HG03039 (cell line): ENCODE measurements around the gene ZNF460.

Source experiments
- ATAC-seq: cut with Tn5 transposase; IDR thresholded peaks from one replicate; pipeline ENCODE4 v1.9.1; 2021; ENCODE audit warnings: mild to moderate bottlenecking, moderate library complexity; ENCODE audit not compliant: unreplicated experiment

ZNF460 gene

GRCh38 chr19:57279418-57280164 lies 694 bp upstream of the ZNF460 start:
- ATAC-seq: peak; percentile 69

GRCh38 chr19:57280962-57281400 lies 696 bp downstream of the ZNF460 start:
- ATAC-seq: no peak

- no peak for ATAC-seq
Measured at GRCh38 chr19:57282011-57282643, 1.8 kb downstream of the ZNF460 start.

GRCh38 chr19:57288373-57288772 lies 8.1 kb downstream of the ZNF460 start:
- no peak for ATAC-seq

GRCh38 chr19:57290970-57291369 lies 10.7 kb downstream of the ZNF460 start:
- ATAC-seq: no peak

- ATAC-seq: no peak
Measured at GRCh38 chr19:57292547-57292946, 12.3 kb downstream of the ZNF460 start.

GRCh38 chr19:57293719-57294118 lies 13.4 kb downstream of the ZNF460 start:
- ATAC-seq: no peak

- no peak for ATAC-seq
Measured at GRCh38 chr19:57302020-57302465, 21.8 kb downstream of the ZNF460 start.

GRCh38 chr19:57302727-57303401 lies 22.6 kb downstream of the ZNF460 start:
- no peak for ATAC-seq

GRCh38 chr19:57305056-57305455 lies 24.8 kb downstream of the ZNF460 start:
- ATAC-seq: no peak

GRCh38 chr19:57308514-57308913 lies 28.2 kb downstream of the ZNF460 start:
- no peak for ATAC-seq

- no peak for ATAC-seq
Measured at GRCh38 chr19:57310792-57311191, 30.5 kb downstream of the ZNF460 start.

GRCh38 chr19:57314146-57314545 lies 33.9 kb downstream of the ZNF460 start:
- ATAC-seq: no peak

GRCh38 chr19:57317503-57317902 lies 37.2 kb downstream of the ZNF460 start:
- no peak for ATAC-seq

- no peak for ATAC-seq
Measured at GRCh38 chr19:57319869-57320179, 39.5 kb downstream of the ZNF460 start.

GRCh38 chr19:57320180-57321084 lies 40.1 kb downstream of the ZNF460 start, which contains the start of gene ZNF543:
Gene ZNF543 (plus strand): TSS chr19:57320472. CDS start chr19:57320854, 382 bp downstream.
- ATAC-seq: peak; percentile 97

- ATAC-seq: no peak
Measured at GRCh38 chr19:57321116-57321515, 40.8 kb downstream of the ZNF460 start.

- no peak for ATAC-seq
Measured at GRCh38 chr19:57321751-57322150, 41.5 kb downstream of the ZNF460 start.

- no peak for ATAC-seq
Measured at GRCh38 chr19:57324992-57325391, 44.7 kb downstream of the ZNF460 start.

- ATAC-seq: no peak
Measured at GRCh38 chr19:57327993-57328392, 47.7 kb downstream of the ZNF460 start.

GRCh38 chr19:57334191-57334590 lies 53.9 kb downstream of the ZNF460 start:
- ATAC-seq: no peak
